ENCODE results near the gene GALP. TPM values are rescaled to one million over a fixed set of nuclear protein-coding genes. Genes with fewer than 3 reads are reported as not detected.
"Not testable (repeated sequence)": the region's sequence is repeated elsewhere in the genome, so short reads cannot be mapped to it uniquely, and the experiment has no call there.

The GALP gene
- total RNA-seq, 1 donor from 2014 or later = not detected

DNA sequence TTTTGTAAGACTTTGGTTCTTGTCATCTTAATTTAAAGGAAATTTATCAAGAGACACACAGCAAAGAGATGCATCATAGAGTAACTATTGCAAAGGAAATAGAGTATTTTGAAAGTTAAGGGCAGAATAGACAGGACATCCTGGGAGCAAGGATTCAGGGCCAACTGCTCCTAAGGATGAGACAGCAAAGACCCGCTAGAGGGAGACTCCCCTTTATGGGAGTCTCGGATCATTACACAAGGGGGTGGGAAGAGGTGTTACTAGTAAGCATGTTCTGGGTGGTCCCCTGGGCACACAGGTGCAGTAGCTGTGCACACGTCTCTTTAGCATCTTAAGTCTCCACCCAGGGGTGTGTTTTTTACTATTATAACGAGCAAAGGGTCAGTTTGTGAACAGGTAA, 35.9 kb downstream of the GALP start:
- no peaks in the 10 kb centered on the region for H3K36me3 ChIP-seq (ENCODE audit: control insufficient read depth, insufficient read depth, low read length)
- no peak for DNase-seq (ENCODE audit: low read depth)
- TF ChIP-seq, protein P1, sequence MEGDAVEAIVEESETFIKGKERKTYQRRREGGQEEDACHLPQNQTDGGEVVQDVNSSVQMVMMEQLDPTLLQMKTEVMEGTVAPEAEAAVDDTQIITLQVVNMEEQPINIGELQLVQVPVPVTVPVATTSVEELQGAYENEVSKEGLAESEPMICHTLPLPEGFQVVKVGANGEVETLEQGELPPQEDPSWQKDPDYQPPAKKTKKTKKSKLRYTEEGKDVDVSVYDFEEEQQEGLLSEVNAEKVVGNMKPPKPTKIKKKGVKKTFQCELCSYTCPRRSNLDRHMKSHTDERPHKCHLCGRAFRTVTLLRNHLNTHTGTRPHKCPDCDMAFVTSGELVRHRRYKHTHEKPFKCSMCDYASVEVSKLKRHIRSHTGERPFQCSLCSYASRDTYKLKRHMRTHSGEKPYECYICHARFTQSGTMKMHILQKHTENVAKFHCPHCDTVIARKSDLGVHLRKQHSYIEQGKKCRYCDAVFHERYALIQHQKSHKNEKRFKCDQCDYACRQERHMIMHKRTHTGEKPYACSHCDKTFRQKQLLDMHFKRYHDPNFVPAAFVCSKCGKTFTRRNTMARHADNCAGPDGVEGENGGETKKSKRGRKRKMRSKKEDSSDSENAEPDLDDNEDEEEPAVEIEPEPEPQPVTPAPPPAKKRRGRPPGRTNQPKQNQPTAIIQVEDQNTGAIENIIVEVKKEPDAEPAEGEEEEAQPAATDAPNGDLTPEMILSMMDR (IDR thresholded peaks at IDR 0.05; ENCODE audit: insufficient read depth, low read length, poor library complexity, severe bottlenecking) = no peak
- no peak overlapping the region for H3K4me3 ChIP-seq (ENCODE audit: low read depth, low read length)
- H3K27me3 ChIP-seq (ENCODE audit: control insufficient read depth, insufficient read depth, low read length) = no peaks in the 10 kb centered on the region

GRCh38 chr19:56217039-56217949, 41.5 kb downstream of the GALP start:
- no peak for DNase-seq (ENCODE audit: low read depth)

DNA sequence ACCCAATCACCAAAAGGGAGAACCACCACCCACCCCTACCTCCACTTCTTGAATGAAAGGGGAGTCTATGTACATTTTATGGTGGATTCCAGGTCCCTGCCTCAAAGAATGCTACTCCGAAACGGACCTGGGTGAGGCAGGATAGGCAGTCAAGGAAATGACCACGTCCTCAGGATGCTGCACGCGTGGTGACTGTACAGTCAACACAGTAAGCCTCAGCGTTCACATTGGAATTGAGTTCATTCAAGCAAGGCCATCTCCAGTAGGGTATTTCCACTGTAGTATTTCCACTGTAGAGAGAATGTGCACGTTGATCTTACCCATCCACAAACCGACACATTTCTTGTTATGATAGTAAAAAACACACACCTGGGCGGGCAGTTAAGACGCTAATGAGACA, 43.2 kb downstream of the GALP start:
- Histone ChIP-seq H3K27me3 (ENCODE audit: control insufficient read depth, insufficient read depth, low read length) (peaks cover 6% of the 10 kb centered on the region), H3K4me3 (ENCODE audit: low read depth, low read length) (no peak overlapping the region), H3K36me3 (ENCODE audit: control insufficient read depth, insufficient read depth, low read length) (no peaks in the 10 kb centered on the region)
- TF ChIP-seq, protein P1 (IDR thresholded peaks at IDR 0.05; ENCODE audit: insufficient read depth, low read length, poor library complexity, severe bottlenecking) = no peak
- DNase-seq (ENCODE audit: low read depth) = no peak

More at GRCh38 chr19:56217039-56217949, 41.5 kb downstream of the GALP start:
- TF ChIP-seq, protein P1 (IDR thresholded peaks at IDR 0.05; ENCODE audit: insufficient read depth, low read length, poor library complexity, severe bottlenecking) = no peak
- Histone ChIP-seq H3K4me3 (ENCODE audit: low read depth, low read length) (peak overlapping the region; percentile 13), H3K27me3 (ENCODE audit: control insufficient read depth, insufficient read depth, low read length) (peaks cover 6% of the 10 kb centered on the region), H3K36me3 (ENCODE audit: control insufficient read depth, insufficient read depth, low read length) (no peaks in the 10 kb centered on the region)

- not testable (repeated sequence) for H3K27me3 ChIP-seq (ENCODE audit: control insufficient read depth, insufficient read depth, low read length); DNase-seq (ENCODE audit: low read depth)
- TF ChIP-seq, protein P1 (IDR thresholded peaks at IDR 0.05; ENCODE audit: insufficient read depth, low read length, poor library complexity, severe bottlenecking) = peak; percentile 15
Measured at GRCh38 chr19:56221442-56221841, 45.6 kb downstream of the GALP start.

DNA sequence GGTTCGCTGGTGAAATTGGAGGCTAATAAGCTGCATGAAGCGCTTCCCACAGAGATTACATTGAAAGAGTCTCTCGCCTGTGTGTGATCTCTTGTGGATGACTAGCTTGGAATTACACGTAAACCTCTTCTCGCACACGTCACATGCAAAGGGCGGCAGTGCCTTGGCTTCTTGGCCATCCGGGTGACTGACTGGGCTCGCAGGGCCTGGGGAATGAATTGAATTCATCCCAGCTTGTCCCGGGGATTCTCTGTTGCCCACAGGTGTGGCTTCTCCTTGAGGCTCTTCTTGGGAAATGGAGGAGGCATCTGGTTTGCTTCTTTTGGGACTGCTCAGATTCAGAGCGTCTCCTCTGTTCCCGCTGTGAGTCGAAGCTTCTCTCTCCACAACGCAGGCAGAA, 46.0 kb downstream of the GALP start:
- no peak overlapping the region for H3K4me3 ChIP-seq (ENCODE audit: low read depth, low read length)
- TF ChIP-seq, protein P1 (IDR thresholded peaks at IDR 0.05; ENCODE audit: insufficient read depth, low read length, poor library complexity, severe bottlenecking) = no peak
- peaks cover 6% of the 10 kb centered on the region for H3K27me3 ChIP-seq (ENCODE audit: control insufficient read depth, insufficient read depth, low read length)
- no peak for DNase-seq (ENCODE audit: low read depth)
- H3K36me3 ChIP-seq (ENCODE audit: control insufficient read depth, insufficient read depth, low read length) = no peaks in the 10 kb centered on the region

More at GRCh38 chr19:56221442-56221841, 45.6 kb downstream of the GALP start:
- not testable (repeated sequence) for H3K4me3 ChIP-seq (ENCODE audit: low read depth, low read length); H3K36me3 ChIP-seq (ENCODE audit: control insufficient read depth, insufficient read depth, low read length)

All from kidney epithelial cell (primary cell).